Measurements from ENCODE around the gene CLDN17. TPM values are rescaled to one million over a fixed set of nuclear protein-coding genes. Genes with fewer than 3 reads are reported as not detected.

Gene CLDN17
- total and polyA plus RNA-seq, 2 of the 4 experiments (the other 2 are of a cell fraction): not detected

DNA sequence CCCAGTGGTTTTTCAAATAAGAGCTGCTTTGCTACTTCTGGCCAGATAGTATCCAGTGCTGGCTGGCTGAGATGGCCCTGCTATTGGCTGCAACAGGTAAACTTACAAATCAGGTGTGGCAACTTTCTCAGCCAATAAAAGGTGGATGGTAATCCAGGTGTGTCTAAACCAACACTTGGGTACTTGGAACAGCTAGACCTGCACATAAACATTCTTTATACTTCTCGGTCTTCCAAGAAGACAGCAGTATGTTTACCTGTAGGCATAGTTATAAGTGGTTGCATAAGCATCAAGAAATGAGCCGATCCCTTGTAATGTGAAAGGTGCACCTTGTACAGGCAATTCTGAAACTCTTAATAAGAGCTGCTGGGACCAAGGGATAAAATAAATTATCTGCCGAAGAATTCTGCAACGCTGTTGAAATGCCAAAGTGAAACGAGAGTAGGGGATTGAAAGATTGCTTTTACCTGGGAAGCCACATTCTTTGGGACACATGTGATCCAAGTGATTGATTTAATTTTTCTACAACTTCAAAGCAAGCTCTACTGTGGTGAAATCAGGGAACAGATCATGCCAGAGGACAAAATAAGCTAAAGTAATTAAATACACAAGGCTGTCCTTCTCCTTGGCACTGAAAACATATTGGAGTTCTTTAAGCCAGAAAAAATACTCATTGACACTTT is 49.6 kb upstream of the CLDN17 start, which contains the start of gene CLDN8:
TSS of gene CLDN8 (minus strand) at position 57 of the 683 bp plus-strand sequence. CDS start 172 bp downstream, outside the sequence.
- intact Hi-C loops (cut with micrococcal nuclease): no loop called here
- dilution Hi-C loops (cut with HindIII; ENCODE audit: low sequenced_read_pairs, unreplicated experiment): no loop called here

More for the DNA sequence above, 49.6 kb upstream of the CLDN17 start, which contains the start of gene CLDN8:
- Histone ChIP-seq H4K20me1 (ENCODE audit: insufficient read depth, low read length) (no peaks in the 10 kb centered on the region), H4K5ac (ENCODE audit: low read depth, low read length) (no peak within 1 kb of the TSS), H3K18ac (ENCODE audit: low read depth, low read length) (no peak within 1 kb of the TSS), H3K14ac (replicated peaks; ENCODE audit: low read depth, low read length) (no peak within 1 kb of the TSS), H4K91ac (ENCODE audit: insufficient read depth, low read depth, low read length) (no peak within 1 kb of the TSS), H3K27ac (ENCODE audit: insufficient read depth, low read length) (no peak within 1 kb of the TSS), H2BK20ac (ENCODE audit: low read depth, low read length) (no peak within 1 kb of the TSS), H3K4me3 (ENCODE audit: insufficient read depth, low read depth, low read length) (no peak within 1 kb of the TSS), H3K79me1 (ENCODE audit: low read depth in 1 of 2, low read length in 2 of 2) (no peaks in the 10 kb centered on the region), H3K9ac (ENCODE audit: low read depth, low read length) (no peak within 1 kb of the TSS), H2AK9ac (replicated peaks; ENCODE audit: low read depth, low read length, poor library complexity) (no peak within 1 kb of the TSS), H2AK5ac (ENCODE audit: low read depth, low read length) (no peak within 1 kb of the TSS), H3K4me1 (ENCODE audit: control insufficient read depth, insufficient read depth, low read length) (no peaks in the 10 kb centered on the region), H2BK15ac (ENCODE audit: low read depth, low read length) (no peak within 1 kb of the TSS), H3K4me2 (ENCODE audit: low read depth, low read length) (no peak within 1 kb of the TSS), H2BK120ac (ENCODE audit: low read depth, low read length) (no peak within 1 kb of the TSS), H4K8ac (ENCODE audit: low read depth in 2 of 2, low read length in 2 of 2) (no peak within 1 kb of the TSS), H3K9me1 (ENCODE audit: insufficient read depth, low read length) (no peaks in the 10 kb centered on the region), H2BK5ac (ENCODE audit: low read depth, low read length, poor library complexity, severe bottlenecking) (no peak within 1 kb of the TSS), H3K4ac (ENCODE audit: low read depth, low read length) (no peak within 1 kb of the TSS), H3K9me3 (ENCODE audit: control insufficient read depth, insufficient read depth, low read length) (peaks cover 15% of the 10 kb centered on the region), H2AFZ (replicated peaks; ENCODE audit: low read length, poor library complexity) (no peak within 1 kb of the TSS), H3K36me3 (ENCODE audit: control insufficient read depth, insufficient read depth, low read length) (no peaks in the 10 kb centered on the region), H3K27me3 (ENCODE audit: control insufficient read depth, insufficient read depth, low read length) (no peaks in the 10 kb centered on the region), H3K56ac (ENCODE audit: extremely low read depth, insufficient read depth, low read length) (no peak within 1 kb of the TSS), H3K23ac (ENCODE audit: low read depth, low read length) (no peak within 1 kb of the TSS)
- WGBS, 2 experiments (ENCODE audit: extremely low coverage in 2 of 2, insufficient read length in 1 of 2): no CpG with 5 or more reads among the region's 5 CpGs
- TF ChIP-seq MXI1 (IDR thresholded peaks at IDR 0.05; ENCODE audit: borderline replicate concordance, low read depth, low read length) (no peak), BHLHE40 (IDR thresholded peaks at IDR 0.05; ENCODE audit: low read depth, low read length) (no peak), RFX5 (IDR thresholded peaks at IDR 0.05; ENCODE audit: low read depth, low read length) (no peak), POLR2A (IDR thresholded peaks at IDR 0.05; ENCODE audit: low read depth, low read length) (no peak), MAZ (IDR thresholded peaks at IDR 0.05; ENCODE audit: borderline replicate concordance, low read depth, low read length) (no peak)
- in situ Hi-C loops (cut with MboI; ENCODE audit: low sequenced_read_pairs): no loop called here
- ATAC-seq (ENCODE audit: low read depth) (no peak), DNase-seq (no peak)
- ChIA-PET CTCF (no interaction called here), POLR2A (ENCODE audit: unreplicated experiment) (no interaction called here)
- no TSS peak for BruUV-seq (replicated peaks)
